ENCODE data around the gene ENTPD6. TPM values are rescaled to one million over a fixed set of nuclear protein-coding genes. Genes with fewer than 3 reads are reported as not detected.
"Not testable (repeated sequence)": the region's sequence is repeated elsewhere in the genome, so short reads cannot be mapped to it uniquely, and the experiment has no call there.

Gene ENTPD6
- polyA plus RNA-seq (2014; cell fraction: cytosol; rRNA removed) = 58.0 and 61.2 TPM in 2 replicates
- 253 and 269 TPM in 2 replicates for polyA plus RNA-seq (2014; cell fraction: nucleus; rRNA removed)

GRCh38 chr20:25195014-25195961 lies at the start of gene ENTPD6:
Gene ENTPD6 (plus strand): TSS chr20:25195712. CDS start chr20:25206537, 10,825 bp downstream.
- peak; percentile 91 for DNase-seq (ENCODE audit: low spot score)

- DNase-seq (ENCODE audit: low spot score) = no peak
These were observed 48.5 kb upstream of the ENTPD6 start for GRCh38 chr20:25146976-25147375.

- DNase-seq (ENCODE audit: low spot score) = no peak
These were observed 47.8 kb upstream of the ENTPD6 start for GRCh38 chr20:25147716-25148115.

GRCh38 chr20:25148181-25148981 lies 47.1 kb upstream of the ENTPD6 start:
- peak; percentile 46 for DNase-seq (ENCODE audit: low spot score)

- no peak for DNase-seq (ENCODE audit: low spot score)
These were observed 46.3 kb upstream of the ENTPD6 start for GRCh38 chr20:25148982-25149846.

GRCh38 chr20:25150016-25150415 lies 45.5 kb upstream of the ENTPD6 start:
- no peak for DNase-seq (ENCODE audit: low spot score)

- DNase-seq (ENCODE audit: low spot score) = no peak
These were observed 37.5 kb upstream of the ENTPD6 start for GRCh38 chr20:25158043-25158442.

GRCh38 chr20:25160467-25160866 lies 35.0 kb upstream of the ENTPD6 start:
- no peak for DNase-seq (ENCODE audit: low spot score)

GRCh38 chr20:25160897-25161296 lies 34.6 kb upstream of the ENTPD6 start:
- DNase-seq (ENCODE audit: low spot score) = no peak

- no peak for DNase-seq (ENCODE audit: low spot score)
These were observed 30.4 kb upstream of the ENTPD6 start for GRCh38 chr20:25165128-25165527.

- DNase-seq (ENCODE audit: low spot score) = not testable (repeated sequence)
These were observed 29.3 kb upstream of the ENTPD6 start for GRCh38 chr20:25166105-25166782.

GRCh38 chr20:25173321-25173720 lies 22.2 kb upstream of the ENTPD6 start:
- DNase-seq (ENCODE audit: low spot score) = no peak

- no peak for DNase-seq (ENCODE audit: low spot score)
These were observed 21.6 kb upstream of the ENTPD6 start for GRCh38 chr20:25173886-25174308.

- DNase-seq (ENCODE audit: low spot score) = no peak
These were observed 19.3 kb upstream of the ENTPD6 start for GRCh38 chr20:25176184-25176583.

- DNase-seq (ENCODE audit: low spot score) = no peak
These were observed 17.6 kb upstream of the ENTPD6 start for GRCh38 chr20:25177890-25178321.

- DNase-seq (ENCODE audit: low spot score) = peak; percentile 55
These were observed 16.7 kb upstream of the ENTPD6 start for GRCh38 chr20:25178563-25179438.

GRCh38 chr20:25179439-25180089 lies 15.9 kb upstream of the ENTPD6 start:
- no peak for DNase-seq (ENCODE audit: low spot score)

GRCh38 chr20:25184391-25184790 lies 11.1 kb upstream of the ENTPD6 start:
- DNase-seq (ENCODE audit: low spot score) = not testable (repeated sequence)

GRCh38 chr20:25187220-25187619 lies 8.3 kb upstream of the ENTPD6 start:
- DNase-seq (ENCODE audit: low spot score) = no peak
